DMS79 (cell line): ENCODE data around the gene LINC00632.
"Not testable (repeated sequence)": the region's sequence is repeated elsewhere in the genome, so short reads cannot be mapped to it uniquely, and the experiment has no call there.

ENCODE experiments used
- DNase-seq: peaks from one replicate; lab custom pipeline; 2025; lab: John Stamatoyannopoulos, UW

Gene LINC00632

DNA sequence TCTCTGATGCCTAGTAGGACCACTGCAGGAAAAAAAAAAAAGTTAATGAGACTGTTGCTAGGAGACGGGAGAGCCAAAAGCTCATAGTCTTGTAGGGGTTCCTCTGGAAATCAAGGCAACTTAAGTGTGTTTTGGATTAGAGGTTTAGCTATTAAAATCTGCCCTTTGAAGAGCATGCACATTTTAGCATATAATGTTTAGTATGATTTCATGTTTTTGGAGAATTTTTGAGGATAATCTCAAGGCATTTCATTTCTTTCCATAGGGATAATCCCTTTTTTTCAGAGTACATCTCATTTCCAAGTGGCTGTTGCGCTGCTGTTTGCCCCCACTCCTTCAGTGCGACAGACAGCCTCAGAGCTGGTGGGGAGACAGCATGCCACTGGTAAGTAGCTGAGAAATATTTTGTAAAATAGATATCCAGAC lies at the start of gene LINC00632:
LINC00632 (plus strand) TSS at position 339 of the 426 bp plus-strand sequence.
- no peak for DNase-seq

GRCh38 chrX:140661643-140662042 lies 47.9 kb upstream of the LINC00632 start:
- DNase-seq, result no peak

DNA sequence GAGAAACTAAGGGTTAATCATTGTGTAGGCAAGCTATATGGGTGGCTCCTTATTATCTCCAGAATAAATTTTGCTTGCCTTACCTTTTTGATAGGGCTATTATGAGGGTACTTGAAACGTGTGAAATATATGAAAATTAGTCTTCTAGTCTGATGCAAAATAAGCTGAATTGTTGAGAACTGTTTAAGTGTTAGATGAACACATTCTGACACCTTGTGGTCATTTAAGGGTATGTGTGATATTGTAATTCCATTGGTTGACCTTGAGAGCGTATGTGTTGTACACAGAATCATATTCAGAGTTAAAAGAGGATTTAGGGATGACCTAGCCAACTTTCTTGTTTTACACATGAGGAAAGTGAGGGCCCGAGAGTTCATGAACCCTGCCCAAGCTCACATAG lies 44.6 kb upstream of the LINC00632 start:
- DNase-seq, result no peak

DNA sequence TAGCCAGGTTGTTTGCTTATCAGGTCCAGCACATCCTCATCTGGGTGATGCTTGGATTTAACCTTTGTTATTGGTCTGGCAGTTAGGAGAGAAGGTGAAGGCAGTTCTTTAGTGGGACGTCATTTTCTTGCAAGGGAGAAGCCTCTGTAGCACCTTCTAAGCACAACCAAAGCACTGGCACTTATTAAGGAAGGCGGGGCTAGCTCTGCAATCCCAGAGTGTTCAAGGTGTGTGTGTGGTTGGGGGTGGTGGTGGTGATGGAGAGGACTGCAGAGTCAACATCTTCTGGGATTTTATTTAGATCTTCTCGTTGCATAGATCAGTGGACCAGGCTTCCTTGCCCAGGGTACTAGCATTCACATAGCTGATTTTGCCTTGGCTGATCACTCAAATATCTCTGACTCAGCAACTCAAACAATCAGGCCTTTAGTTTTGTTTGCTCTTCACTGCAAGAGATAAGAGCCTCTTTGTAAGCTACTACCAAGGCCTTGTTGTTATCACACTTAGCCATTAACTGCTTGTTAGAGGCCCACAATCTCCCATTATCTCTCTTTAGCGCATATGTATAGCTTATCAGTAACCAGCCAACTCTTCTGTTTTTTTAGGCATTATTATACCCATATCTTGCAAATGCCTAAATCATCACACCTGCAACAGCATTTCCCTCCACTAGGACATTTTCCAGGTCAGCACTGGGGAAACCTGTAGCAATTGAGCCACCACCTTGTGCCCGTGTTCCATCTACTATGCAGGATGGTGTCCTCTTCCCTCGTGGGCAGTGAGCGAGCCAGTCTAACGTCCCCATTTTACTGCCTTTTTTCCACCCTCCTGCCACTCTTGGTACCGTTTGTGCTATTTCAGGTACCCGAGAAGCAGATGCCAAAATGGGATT lies 36.5 kb upstream of the LINC00632 start:
- DNase-seq, result no peak

DNA sequence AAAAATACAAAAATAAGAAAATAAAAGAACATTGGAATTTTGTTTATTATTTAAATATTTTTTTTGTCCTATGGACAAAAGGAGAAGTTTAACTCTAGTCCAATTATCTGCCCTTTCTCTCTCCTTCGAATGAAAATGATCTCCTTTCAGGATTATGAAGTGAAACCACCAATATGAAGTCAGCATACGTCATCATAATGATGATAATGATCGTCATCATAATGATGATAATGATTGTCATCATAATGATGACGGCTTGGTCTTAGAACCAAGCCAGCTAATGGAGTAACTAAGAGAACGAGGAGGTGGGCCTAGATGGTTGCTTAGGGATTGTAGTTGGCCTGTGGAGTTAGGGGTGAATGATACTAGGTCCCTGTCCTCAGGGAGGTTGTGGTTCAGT lies 21.9 kb upstream of the LINC00632 start:
- no peak for DNase-seq

DNA sequence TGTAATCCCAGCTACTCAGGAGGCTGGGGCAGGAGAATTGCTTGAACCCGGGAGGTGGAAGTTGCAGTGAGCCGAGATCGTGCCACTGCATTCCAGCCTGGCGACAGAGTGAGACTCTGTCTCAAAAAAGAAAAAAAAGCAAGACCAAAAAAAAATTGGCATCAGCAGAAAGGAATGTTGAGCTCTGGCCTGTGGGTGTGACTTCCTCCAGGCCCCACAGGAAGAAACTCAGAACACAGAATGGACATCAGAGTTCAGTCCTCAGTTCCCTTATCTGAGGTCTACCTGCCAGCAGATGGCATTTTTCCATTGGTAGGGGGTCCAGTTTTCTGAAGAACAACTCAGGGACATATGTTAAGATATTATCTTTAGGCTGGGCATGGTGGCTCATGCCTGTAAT lies 18.0 kb upstream of the LINC00632 start:
- not testable (repeated sequence) for DNase-seq

DNA sequence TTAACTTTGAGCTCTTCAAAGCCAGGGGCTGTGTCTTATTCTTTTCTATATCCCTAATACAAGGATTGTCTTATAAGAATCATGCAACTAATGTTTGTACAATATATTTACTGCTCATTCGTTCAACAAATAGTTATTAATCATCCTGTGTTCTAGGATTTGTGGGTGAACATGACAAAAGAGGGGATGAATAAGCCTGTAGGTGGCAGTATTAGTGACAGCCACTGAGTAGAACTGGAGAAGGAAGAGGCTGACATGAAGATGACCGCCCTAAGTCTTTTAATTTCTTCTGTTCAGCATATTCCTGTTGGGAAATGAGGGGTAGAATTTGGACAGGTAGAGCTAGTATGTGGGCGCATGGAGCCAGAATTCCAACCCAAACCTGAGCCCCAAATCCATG lies 11.9 kb upstream of the LINC00632 start:
- DNase-seq, result no peak

GRCh38 chrX:140701480-140701879 lies 8.1 kb upstream of the LINC00632 start:
- DNase-seq, result no peak

DNA sequence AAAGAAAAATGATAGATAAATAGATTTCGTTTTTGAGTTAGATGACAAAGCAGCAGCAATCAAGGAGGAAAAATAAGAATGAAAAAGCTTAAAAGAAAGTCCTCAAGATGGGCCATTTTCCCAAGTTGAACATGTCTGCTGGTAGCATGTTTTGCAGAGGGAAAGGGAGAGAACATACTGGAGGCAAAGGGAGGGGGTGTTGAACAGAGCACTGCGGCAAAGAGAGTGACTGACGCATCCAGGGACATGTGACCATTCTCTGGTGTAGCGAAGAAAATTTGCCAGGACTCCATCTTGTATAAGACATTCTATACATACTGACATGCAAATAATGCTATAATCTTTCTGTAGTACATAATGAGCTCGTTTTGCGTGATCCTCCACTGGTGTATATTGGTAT lies 1.2 kb downstream of the LINC00632 start:
- DNase-seq, result no peak

- no peak for DNase-seq
Measured at GRCh38 chrX:140711894-140712293, 2.3 kb downstream of the LINC00632 start.

DNA sequence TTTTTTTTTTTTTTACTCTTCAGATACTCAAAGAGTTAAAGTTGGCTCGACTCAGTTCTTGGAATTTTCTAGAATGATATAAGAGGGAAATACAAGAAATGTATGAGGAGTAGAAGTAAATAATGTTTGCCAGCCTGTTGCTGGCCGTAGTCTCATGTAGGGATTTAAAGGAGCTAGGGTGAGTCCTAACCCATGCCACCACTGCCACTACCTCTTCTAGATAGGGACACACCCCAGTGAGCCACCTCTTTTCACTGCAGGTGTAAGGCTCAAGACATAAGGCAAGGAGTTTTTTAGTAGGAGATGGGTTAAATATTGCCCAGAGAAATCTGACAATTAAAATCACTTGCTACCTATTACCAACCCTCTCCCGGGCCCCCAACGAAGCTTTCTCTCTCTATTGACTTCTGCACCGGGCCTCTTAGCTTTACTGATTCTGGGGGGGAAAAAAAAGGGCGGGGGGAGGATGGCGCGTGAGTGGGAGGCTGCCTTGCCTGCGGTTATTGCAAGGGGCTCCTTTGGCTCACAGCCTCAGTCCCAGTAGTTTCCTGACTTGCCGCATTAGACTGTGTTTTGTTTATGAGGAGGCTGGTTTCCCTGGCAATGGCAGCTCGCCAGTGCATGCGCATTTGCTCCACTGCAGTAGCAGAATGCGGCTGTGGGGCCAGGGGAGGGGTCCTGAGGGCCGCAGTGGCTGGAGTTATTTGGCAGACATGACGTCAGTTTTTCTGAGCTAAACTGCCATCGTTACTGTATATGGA lies 3.0 kb downstream of the LINC00632 start:
- DNase-seq, result no peak

DNA sequence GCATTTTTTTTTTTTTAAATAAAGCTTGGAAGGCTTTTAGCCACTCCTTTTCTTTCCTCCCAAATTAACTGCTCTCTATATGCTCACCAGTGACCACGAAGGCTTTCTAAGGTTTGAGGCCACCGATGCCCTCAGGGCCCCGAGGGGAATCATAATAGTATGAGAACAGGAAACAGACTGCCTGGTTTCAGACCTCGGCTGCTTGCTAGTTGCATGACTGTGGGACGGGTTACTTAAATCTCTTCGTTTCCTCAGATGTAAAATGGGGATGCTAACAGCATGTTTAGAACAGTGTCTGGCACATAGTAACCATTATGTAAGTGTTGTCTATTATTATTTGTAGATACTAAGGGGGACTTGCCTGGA lies 3.6 kb downstream of the LINC00632 start:
- DNase-seq, result no peak

GRCh38 chrX:140715787-140716186 lies 6.2 kb downstream of the LINC00632 start:
- no peak for DNase-seq

GRCh38 chrX:140723121-140723715 lies 13.7 kb downstream of the LINC00632 start:
- no peak for DNase-seq

DNA sequence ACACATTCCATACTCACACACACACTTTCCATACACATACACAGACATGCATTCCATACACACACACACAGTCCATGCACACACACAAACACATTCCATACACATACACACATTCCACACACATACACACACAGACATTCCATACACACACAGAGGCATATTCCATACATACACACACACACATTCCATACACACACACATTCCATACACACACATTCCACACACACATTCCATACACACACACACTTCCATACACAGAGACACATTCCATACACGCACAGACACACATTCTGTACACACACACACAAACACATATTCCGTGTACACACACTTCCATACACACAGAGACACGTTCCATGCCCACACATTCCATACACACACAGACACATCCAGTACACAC lies 14.8 kb downstream of the LINC00632 start:
- no peak for DNase-seq

- no peak for DNase-seq
Measured at GRCh38 chrX:140724736-140725135, 15.2 kb downstream of the LINC00632 start.

- DNase-seq, result no peak
Measured at GRCh38 chrX:140725500-140725899, 15.9 kb downstream of the LINC00632 start.

DNA sequence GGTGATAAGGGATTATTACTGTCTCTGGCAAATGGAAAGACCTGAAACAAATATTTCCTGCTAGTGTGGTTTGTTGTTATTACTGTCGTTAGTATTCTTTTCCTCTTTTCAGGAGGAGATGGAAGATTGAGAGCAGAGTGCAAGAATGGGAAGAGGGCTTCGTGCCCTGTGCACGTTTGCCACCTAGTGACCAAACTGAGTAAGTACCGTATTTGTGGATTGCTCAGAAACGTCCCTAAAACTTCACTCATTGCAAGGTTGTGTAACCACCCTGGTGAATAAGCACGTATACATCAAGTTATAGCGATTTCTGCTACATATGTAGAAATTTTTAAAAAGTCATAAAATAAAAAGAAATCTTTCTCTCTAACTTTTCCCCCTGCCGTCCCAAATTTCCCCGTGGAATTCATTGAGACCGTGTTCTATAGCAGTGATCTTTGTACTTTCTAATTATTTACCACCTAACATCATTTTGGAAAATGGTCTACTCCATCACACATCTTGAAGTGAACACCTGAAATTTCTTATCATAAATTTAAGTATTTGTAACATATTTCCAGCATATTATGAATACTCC lies 24.3 kb downstream of the LINC00632 start:
- no peak for DNase-seq

- DNase-seq, result no peak
Measured at GRCh38 chrX:140744085-140744484, 34.5 kb downstream of the LINC00632 start.

DNA sequence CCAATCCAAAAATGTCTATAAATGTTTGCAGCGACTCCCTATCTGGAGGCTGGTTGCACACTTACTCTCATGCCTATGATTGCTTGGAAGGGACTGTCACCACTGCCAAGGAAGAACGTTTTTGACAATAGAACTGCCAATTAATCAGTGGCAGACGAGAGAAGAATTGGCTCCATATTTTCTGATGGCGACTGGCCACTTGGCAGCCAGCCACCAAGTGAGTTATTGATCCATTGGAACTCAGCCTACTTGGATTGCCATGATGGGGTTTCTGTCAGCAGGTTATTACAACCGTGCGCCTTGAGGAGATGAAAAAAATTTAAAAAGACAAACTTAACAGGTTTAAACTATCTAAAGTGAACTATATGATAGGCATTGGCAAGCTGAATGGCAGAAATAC lies 47.4 kb downstream of the LINC00632 start:
- DNase-seq, result no peak

GRCh38 chrX:140762061-140762460 lies 52.5 kb downstream of the LINC00632 start:
- DNase-seq, result no peak

- DNase-seq, result no peak
Measured at GRCh38 chrX:140764401-140764919, 54.9 kb downstream of the LINC00632 start.
